PC-3 (cell line): Measurements from ENCODE around the gene RPL9. TPM values are rescaled to one million over a fixed set of nuclear protein-coding genes. Genes with fewer than 3 reads are reported as not detected.
A peak's percentile ranks its signal among the peaks of the same experiment; 100 is the strongest.

Experiments used
- ATAC-seq: fragments of 200-7000 bp; cut with Tn5 transposase; 2 replicates; pipeline ENCODE4 v1.9.1; 2020; ENCODE audit warnings: mild to moderate bottlenecking, moderate library complexity
- BruUV-seq: library from RNA; stranded (reverse); fragments of 400-500 nt; replicated peaks from 2 replicates; lab custom pipeline; 2021; lab: Mats Ljungman, UMichigan
- CTCF ChIA-PET: fragments of 300-600 bp; sonication (Branson Sonifier 250); formaldehyde crosslinking; loops from one replicate; lab custom pipeline; 2022; ENCODE audit warnings: antibody characterized with exemption; lab: Charles Lee
- POLR2A ChIA-PET: fragments of 300-600 bp; sonication (Branson Sonifier 250); formaldehyde crosslinking; loops from one replicate; lab custom pipeline; 2022; ENCODE audit warnings: antibody characterized with exemption; ENCODE audit not compliant: unreplicated experiment; lab: Charles Lee
- DNase-seq: peaks from one replicate; pipeline ENCODE4 v3.0.0-alpha.2; 2015
- H2AFZ ChIP-seq: fragments of 300-600 bp; sonication (generic); 2 replicates; pipeline ENCODE4 v1.6.0; 2016; ENCODE audit warnings: antibody characterized with exemption, low read length
- H3F3A ChIP-seq: fragments of 300-600 bp; sonication (generic); one replicate; pipeline ENCODE4 v1.6.0; 2017; ENCODE audit warnings: antibody characterized with exemption, low read length, control low read depth, mild to moderate bottlenecking; ENCODE audit not compliant: unreplicated experiment
- H3K27ac ChIP-seq: fragments of 300-600 bp; sonication (generic); 2 replicates; pipeline ENCODE4 v1.5.1; 2016; ENCODE audit warnings: mild to moderate bottlenecking, low read length
- H3K27me3 ChIP-seq: fragments of 300-600 bp; sonication (generic); 2 replicates; pipeline ENCODE4 v1.6.1; 2016; ENCODE audit warnings: low read length, mixed read lengths
- H3K36me3 ChIP-seq: fragments of 300-600 bp; sonication (generic); 2 replicates; pipeline ENCODE4 v1.6.1; 2016; ENCODE audit warnings: low read depth, mixed run types, low read length, mixed read lengths
- H3K4me1 ChIP-seq: fragments of 300-600 bp; sonication (generic); 2 replicates; pipeline ENCODE4 v1.5.1; 2016; ENCODE audit warnings: low read length; ENCODE audit not compliant: insufficient read depth
- H3K4me2 ChIP-seq: fragments of 300-600 bp; sonication (generic); 2 replicates; pipeline ENCODE4 v1.6.0; 2016; ENCODE audit warnings: low read length
- H3K4me3 ChIP-seq: fragments of 300-600 bp; sonication (generic); 2 replicates; pipeline ENCODE4 v1.5.1; 2016; ENCODE audit warnings: mild to moderate bottlenecking, low read length, mixed read lengths
- H3K79me2 ChIP-seq: fragments of 300-600 bp; sonication (generic); 2 replicates; pipeline ENCODE4 v1.6.1; 2017; ENCODE audit warnings: low read length, mixed read lengths
- H3K9ac ChIP-seq: fragments of 300-600 bp; sonication (generic); 2 replicates; pipeline ENCODE4 v1.6.0; 2016; ENCODE audit warnings: mild to moderate bottlenecking, low read length
- H3K9me2 ChIP-seq: fragments of 300-600 bp; sonication (generic); replicated peaks from 2 replicates; pipeline ENCODE4 v1.6.1; 2016; ENCODE audit warnings: mixed run types, low read length, mixed read lengths
- H3K9me3 ChIP-seq: fragments of 300-600 bp; sonication (generic); 2 replicates; pipeline ENCODE4 v1.6.1; 2016; ENCODE audit warnings: low read length, mixed read lengths
- H4K20me1 ChIP-seq: fragments of 300-600 bp; sonication (generic); 2 replicates; pipeline ENCODE4 v1.6.1; 2016; ENCODE audit warnings: low read length, mixed read lengths
- EZH2 ChIP-seq: fragments of 300-600 bp; sonication (generic); IDR thresholded peaks from one replicate; pipeline ENCODE4 v1.6.1; 2017; ENCODE audit warnings: antibody characterized with exemption, mild to moderate bottlenecking, low read length; ENCODE audit not compliant: unreplicated experiment
- EZH2phosphoT487 ChIP-seq: fragments of 300-600 bp; sonication (generic); IDR thresholded peaks from 2 replicates; pipeline ENCODE4 v1.6.1; 2018; ENCODE audit warnings: mild to moderate bottlenecking, antibody characterized with exemption, low read length, borderline replicate concordance
- intact Hi-C: fragments of 100-400 bp; cut with micrococcal nuclease; formaldehyde crosslinking; loops from 2 replicates; pipeline ENCODE4 v1.9.0; 2023
- total RNA-seq: library from RNA; depleted of rRNA; stranded (reverse); fragments of >200 nt; gene quantifications from 2 replicates; pipeline ENCODE4 v1.2.3, GENCODE V29; 2014
- TF ChIP-seq, protein P1 (sequence below): fragments of 300-600 bp; sonication (generic); conservative IDR thresholded peaks from 2 replicates; pipeline ENCODE4 v1.5.1; 2017; ENCODE audit warnings: antibody characterized with exemption, low read depth, mild to moderate bottlenecking, low read length

RPL9 gene
- total RNA-seq, 1 experiment from 2014 or later = 1,298 TPM

DNA sequence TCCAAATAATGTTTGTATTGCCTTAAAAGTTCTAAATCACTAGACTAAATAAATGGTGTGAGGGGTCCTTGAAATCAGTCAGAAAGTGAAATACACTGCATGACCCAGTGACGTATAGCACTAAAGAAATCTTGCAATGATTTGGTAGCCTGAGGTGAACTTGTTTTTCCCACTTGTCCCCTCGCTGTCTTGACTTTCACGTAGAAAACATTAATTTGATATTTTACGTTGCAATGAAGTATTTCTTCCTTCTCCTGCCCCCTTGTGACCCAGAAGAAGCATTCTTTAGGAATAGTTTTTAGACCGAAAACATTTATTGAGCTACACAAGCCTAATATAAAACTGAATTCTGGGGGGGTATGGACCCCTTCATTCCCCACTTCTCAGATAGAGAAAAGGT, 48.3 kb downstream of the RPL9 start:
- intact Hi-C loops = no loop called here
- Histone ChIP-seq H4K20me1 (no peaks in the 10 kb centered on the region), H2AFZ (no peak overlapping the region), H3F3A (no peaks in the 10 kb centered on the region), H3K4me1 (no peaks in the 10 kb centered on the region), H3K36me3 (no peaks in the 10 kb centered on the region), H3K9me3 (no peaks in the 10 kb centered on the region), H3K9ac (no peak overlapping the region), H3K4me3 (no peak overlapping the region), H3K27ac (no peak overlapping the region), H3K27me3 (no peaks in the 10 kb centered on the region), H3K79me2 (no peaks in the 10 kb centered on the region), H3K9me2 (no peaks in the 10 kb centered on the region), H3K4me2 (no peak overlapping the region)
- no peak for TF ChIP-seq EZH2phosphoT487
- TF ChIP-seq, protein P1, sequence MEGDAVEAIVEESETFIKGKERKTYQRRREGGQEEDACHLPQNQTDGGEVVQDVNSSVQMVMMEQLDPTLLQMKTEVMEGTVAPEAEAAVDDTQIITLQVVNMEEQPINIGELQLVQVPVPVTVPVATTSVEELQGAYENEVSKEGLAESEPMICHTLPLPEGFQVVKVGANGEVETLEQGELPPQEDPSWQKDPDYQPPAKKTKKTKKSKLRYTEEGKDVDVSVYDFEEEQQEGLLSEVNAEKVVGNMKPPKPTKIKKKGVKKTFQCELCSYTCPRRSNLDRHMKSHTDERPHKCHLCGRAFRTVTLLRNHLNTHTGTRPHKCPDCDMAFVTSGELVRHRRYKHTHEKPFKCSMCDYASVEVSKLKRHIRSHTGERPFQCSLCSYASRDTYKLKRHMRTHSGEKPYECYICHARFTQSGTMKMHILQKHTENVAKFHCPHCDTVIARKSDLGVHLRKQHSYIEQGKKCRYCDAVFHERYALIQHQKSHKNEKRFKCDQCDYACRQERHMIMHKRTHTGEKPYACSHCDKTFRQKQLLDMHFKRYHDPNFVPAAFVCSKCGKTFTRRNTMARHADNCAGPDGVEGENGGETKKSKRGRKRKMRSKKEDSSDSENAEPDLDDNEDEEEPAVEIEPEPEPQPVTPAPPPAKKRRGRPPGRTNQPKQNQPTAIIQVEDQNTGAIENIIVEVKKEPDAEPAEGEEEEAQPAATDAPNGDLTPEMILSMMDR = peak; percentile 31; the same call in 1 of the 2 replicates
- no peak for TF ChIP-seq EZH2
- ATAC-seq (no peak), DNase-seq (peak; percentile 5)
- ChIA-PET CTCF (interaction anchor here (0.5 to 0.6 kb wide), 2 partner anchors 254 to 396 kb away, joined by 5 read pairs; no protein-coding TSS in a partner anchor), POLR2A (interaction anchor here (0.7 kb wide), 1 partner anchor 120 kb away, joined by 3 read pairs; no protein-coding TSS in a partner anchor)
- BruUV-seq = no TSS peak

DNA sequence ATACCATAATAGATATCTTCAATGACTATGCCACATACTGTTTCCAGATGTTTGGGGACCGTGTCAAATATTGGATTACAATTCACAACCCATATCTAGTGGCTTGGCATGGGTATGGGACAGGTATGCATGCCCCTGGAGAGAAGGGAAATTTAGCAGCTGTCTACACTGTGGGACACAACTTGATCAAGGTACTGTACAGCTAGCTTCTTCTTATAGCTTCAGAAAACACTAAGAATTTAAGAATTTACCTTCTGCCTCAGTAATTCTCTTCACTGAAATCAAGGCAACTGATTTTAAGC, 51.2 kb downstream of the RPL9 start:
- no peaks in the 10 kb centered on the region for H3K9me3 ChIP-seq
- no peak for ATAC-seq
- no peaks in the 10 kb centered on the region for H3K79me2 ChIP-seq
- no peak for TF ChIP-seq EZH2phosphoT487
- TF ChIP-seq, protein P1 = no peak
- TF ChIP-seq EZH2 = no peak
- H3F3A ChIP-seq = no peaks in the 10 kb centered on the region
- no peaks in the 10 kb centered on the region for H3K36me3 ChIP-seq
- H3K27ac ChIP-seq = no peak overlapping the region
- H3K4me3 ChIP-seq = no peak overlapping the region
- intact Hi-C loops = no loop called here
- no peak overlapping the region for H2AFZ ChIP-seq
- no peaks in the 10 kb centered on the region for H3K4me1 ChIP-seq
- H3K27me3 ChIP-seq = no peaks in the 10 kb centered on the region
- H3K9ac ChIP-seq = no peak overlapping the region
- DNase-seq = no peak
- H4K20me1 ChIP-seq = no peaks in the 10 kb centered on the region
- H3K9me2 ChIP-seq = no peaks in the 10 kb centered on the region
- ChIA-PET POLR2A (interaction anchor here (0.6 kb wide), 1 partner anchor 52 kb away, joined by 4 read pairs; no protein-coding TSS in a partner anchor), CTCF (no interaction called here)
- no peak overlapping the region for H3K4me2 ChIP-seq
- BruUV-seq = no TSS peak

DNA sequence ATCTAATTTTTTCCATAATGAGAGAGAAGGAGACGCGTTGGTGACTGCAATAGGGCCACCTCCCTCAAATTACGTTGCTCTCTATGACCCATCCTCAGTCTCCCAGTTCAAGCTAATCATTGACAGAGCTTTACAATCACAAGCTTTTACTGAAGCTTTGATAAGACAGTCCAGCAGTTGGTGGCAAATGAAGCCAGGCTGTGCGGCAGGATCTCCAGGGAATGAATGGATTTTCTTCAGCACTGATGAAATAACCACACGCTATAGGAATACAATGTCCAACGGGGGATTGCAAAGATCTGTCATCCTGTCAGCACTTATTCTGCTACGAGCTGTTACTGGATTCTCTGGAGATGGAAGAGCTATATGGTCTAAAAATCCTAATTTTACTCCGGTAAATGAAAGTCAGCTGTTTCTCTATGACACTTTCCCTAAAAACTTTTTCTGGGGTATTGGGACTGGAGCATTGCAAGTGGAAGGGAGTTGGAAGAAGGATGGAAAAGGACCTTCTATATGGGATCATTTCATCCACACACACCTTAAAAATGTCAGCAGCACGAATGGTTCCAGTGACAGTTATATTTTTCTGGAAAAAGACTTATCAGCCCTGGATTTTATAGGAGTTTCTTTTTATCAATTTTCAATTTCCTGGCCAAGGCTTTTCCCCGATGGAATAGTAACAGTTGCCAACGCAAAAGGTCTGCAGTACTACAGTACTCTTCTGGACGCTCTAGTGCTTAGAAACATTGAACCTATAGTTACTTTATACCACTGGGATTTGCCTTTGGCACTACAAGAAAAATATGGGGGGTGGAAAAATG, 51.7 kb downstream of the RPL9 start, which contains the start of gene KLB:
Gene KLB, plus strand, starts transcription at position 168 of the 821 bp plus-strand sequence. Its CDS starts 20 bp downstream, at position 188.
- H3K27me3 ChIP-seq = no peaks in the 10 kb centered on the region
- POLR2A ChIA-PET = no interaction called here
- no peaks in the 10 kb centered on the region for H3K79me2 ChIP-seq
- no peak for TF ChIP-seq EZH2
- TF ChIP-seq EZH2phosphoT487 = no peak
- TF ChIP-seq, protein P1 = no peak
- no peaks in the 10 kb centered on the region for H3F3A ChIP-seq
- H3K27ac ChIP-seq = no peak within 1 kb of the TSS
- no peaks in the 10 kb centered on the region for H4K20me1 ChIP-seq
- intact Hi-C loops = no loop called here
- DNase-seq (no peak), ATAC-seq (no peak)
- CTCF ChIA-PET = no interaction called here
- H3K4me2 ChIP-seq = no peak within 1 kb of the TSS
- H3K4me3 ChIP-seq = no peak within 1 kb of the TSS
- H3K9ac ChIP-seq = no peak within 1 kb of the TSS
- H2AFZ ChIP-seq = no peak within 1 kb of the TSS
- no peaks in the 10 kb centered on the region for H3K4me1 ChIP-seq
- H3K36me3 ChIP-seq = no peaks in the 10 kb centered on the region
- no peaks in the 10 kb centered on the region for H3K9me2 ChIP-seq
- no peaks in the 10 kb centered on the region for H3K9me3 ChIP-seq
- no TSS peak for BruUV-seq
